GM18511 (cell line): ENCODE results near the gene TMEM201.

Experiments
- ATAC-seq: cut with Tn5 transposase; IDR thresholded peaks from one replicate; pipeline ENCODE4 v1.9.1; 2021; ENCODE audit warnings: mild to moderate bottlenecking, moderate library complexity; ENCODE audit not compliant: unreplicated experiment

TMEM201 gene

GRCh38 chr1:9598316-9598700 lies 9.6 kb downstream of the TMEM201 start:
- no peak for ATAC-seq

GRCh38 chr1:9599741-9600140 lies 11.0 kb downstream of the TMEM201 start:
- ATAC-seq = no peak

GRCh38 chr1:9600861-9601834 lies 12.4 kb downstream of the TMEM201 start:
- no peak for ATAC-seq

GRCh38 chr1:9601942-9602793 lies 13.5 kb downstream of the TMEM201 start:
- no peak for ATAC-seq

DNA sequence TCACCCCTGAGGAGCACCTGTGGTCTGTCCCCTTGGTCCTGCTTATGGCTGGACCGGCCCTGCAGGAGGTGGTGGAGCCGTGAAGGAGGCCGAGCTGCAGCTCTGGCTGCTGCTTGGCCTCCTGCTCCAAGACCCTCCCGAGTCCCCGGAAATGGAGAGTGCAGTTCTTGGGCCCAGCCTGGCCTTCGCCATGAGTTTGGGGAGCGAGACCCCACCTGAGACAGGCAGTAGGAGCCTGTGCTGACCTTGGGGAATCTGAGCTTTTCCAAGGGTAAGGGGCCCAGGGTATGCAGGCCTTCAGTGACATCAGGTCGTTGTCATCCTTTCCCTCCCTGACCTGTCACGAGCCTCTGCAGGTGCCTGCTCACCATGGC lies 14.1 kb downstream of the TMEM201 start:
- ATAC-seq = no peak

DNA sequence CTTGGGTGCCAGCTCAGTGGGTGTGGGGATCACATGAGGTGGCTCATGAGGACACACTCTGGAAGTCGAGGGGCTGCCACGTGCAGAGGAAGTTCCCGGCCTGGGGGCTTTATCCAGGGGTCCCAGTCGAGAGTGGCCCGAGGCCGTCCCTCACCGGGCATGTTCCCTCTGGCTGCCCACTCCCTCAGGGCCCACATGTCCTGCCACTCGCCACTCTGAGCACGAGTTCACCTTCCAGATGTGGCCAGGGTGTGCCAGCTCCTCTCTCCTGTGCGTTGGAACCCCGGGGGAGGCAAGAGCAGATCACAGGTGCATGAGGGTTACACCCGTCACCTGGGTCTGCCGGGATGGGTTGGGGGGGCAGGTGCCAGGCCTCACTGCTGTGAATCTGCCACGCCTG lies 14.6 kb downstream of the TMEM201 start:
- no peak for ATAC-seq

GRCh38 chr1:9603766-9604753 lies 15.3 kb downstream of the TMEM201 start:
- ATAC-seq = no peak

DNA sequence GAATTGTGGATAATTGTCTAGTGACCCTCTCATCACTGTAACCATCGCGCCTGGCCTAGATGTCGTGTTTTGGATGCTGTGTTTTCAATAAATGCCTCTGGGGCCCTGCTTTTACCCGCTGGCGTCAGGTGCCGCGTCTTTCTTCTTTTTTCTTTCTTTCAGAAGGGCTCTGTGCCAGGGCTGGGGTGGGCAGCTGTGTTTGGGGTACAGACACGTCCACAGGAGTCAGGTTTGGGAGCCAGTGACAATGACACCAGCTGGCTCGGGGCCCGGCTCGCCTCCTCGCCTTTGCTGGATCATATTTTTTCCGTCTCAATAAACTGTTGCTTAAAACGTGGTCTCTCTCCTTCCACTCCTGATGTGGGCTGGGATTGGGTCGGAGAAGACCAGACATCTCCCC lies 16.1 kb downstream of the TMEM201 start:
- no peak for ATAC-seq

DNA sequence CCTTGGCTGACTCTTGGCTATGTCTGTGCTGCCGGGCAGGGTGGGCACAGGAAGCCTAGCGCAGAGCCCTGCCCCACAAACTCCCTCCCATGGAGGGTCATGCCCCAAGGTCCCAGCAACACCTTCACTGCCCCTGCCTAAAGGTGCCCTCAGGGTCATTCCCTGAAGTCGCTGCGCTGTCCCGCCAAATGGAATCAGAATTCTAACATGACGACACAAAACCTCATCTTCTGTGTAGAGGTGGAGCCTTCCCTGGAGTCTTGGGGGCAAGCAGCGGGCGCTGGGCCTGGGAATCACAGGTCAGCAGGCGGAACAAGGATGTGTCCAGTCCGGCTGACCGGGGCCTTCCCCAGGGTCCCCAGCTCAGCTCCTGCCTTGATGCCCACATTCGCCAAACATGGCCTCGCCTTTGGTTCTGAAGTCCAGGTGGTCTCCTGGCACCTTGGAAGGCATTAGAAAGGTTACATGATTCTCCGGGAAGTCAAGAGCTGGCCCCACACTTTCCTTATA lies 17.3 kb downstream of the TMEM201 start:
- no peak for ATAC-seq

DNA sequence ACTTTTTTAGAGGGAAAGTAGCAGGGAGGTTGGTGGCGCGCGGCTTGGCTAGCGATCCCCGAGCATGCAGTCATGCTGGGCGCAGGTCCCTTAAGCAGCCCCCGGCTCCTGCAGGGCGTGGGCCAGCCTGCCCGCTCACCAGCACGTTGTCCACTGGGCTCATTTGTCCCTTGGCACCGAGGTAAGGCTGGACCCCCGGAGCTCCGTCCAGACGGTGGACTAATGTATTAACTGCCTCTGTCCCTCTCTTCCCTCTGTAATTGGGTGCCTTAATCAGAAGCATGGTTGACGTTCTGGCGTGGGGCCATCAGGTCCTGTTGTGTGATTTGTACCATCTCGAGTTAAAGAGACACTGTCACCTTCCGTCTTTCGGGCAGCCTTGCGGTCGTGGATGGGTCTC lies 17.7 kb downstream of the TMEM201 start:
- no peak for ATAC-seq

GRCh38 chr1:9606948-9607347 lies 18.2 kb downstream of the TMEM201 start:
- no peak for ATAC-seq

- ATAC-seq = no peak
Observed at GRCh38 chr1:9607352-9607751, 18.6 kb downstream of the TMEM201 start.

DNA sequence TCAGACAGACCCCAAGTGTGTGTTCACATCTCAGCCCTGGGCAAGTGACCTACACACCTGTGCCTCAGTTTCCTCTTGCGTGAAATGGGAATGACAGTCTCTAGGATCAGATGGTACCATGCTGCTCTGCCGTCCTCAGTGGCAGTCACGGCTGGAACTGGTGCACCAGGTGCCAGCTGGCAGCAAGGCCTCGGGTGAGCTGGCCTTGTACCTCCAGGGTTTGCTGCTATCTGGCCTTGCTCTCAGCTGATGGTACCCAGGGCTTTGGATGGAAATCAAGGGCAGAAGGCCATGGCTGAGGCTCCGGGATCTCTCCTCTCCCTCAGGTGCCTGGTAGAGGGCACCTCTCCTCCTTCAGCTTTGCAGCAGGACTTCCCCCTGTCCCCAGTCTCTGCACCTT lies 21.3 kb downstream of the TMEM201 start:
- no peak for ATAC-seq

DNA sequence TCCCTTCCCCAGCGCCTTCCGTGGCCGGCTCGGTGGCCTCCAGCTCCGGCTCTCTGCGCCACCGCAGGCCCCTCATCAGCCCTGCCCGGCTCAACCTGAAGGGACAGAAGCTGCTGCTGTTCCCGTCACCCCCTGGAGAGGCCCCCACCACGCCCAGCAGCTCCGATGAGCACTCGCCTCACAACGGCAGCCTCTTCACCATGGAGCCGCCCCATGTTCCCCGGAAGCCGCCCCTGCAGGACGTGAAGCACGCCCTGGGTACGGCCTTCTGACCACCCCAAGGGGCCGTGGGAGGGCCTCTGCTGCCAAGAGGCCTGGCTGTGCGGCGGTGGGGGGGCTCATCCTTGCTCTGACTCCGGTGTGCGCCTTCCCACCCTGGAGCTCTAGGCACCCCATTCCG lies 21.8 kb downstream of the TMEM201 start:
- ATAC-seq = no peak

DNA sequence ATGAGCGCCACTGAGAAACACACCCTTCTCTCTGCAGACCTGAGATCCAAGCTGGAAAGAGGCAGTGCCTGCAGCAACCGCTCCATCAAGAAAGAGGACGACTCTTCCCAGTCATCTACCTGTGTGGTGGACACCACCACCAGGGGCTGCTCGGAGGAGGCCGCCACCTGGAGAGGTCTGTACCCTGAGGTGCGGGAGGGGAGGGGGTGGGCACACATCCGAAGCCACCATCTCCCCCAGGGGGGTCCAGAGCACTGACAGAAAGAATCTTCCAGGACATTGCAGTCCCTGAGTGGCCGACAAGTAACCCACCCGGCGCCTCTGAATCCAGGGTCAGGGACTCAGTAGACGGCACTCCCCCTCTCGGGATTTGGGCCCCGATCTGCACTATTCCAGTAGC lies 23.0 kb downstream of the TMEM201 start:
- no peak for ATAC-seq

GRCh38 chr1:9612162-9612845 lies 23.6 kb downstream of the TMEM201 start:
- ATAC-seq = no peak

DNA sequence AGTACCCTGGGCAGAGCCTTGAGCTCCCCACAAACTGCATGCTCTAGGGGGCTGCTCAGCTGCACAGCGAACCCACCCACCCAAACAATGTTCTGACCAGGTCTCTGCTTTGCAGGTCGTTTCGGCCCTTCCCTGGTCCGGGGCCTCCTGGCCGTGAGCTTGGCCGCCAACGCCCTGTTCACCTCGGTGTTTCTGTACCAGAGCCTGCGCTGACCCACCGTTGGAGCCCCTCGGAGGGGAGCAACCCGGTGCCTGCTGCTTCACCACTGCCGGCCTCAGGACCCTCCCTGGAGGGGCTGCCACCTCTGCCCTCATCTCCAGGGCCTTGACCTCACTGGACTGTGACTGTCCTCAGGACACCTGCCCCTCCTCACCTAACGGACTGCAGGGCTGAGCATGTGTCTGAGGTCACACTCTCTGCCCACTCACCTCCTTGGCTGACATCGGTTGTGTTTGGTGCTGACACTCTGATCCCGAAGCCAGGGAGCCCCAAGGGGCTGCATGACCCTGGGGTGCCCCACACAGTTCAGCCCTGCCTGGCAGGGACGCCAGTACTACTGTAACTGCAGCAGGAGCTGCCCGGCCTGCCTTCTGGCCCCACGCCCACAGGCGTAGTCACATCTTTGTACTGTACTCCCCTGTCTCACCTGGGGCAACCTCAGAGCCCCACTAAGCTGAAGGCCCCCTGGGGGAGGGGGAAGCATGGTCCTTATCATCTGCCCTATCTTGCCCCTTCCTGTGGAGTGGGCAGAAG lies 24.3 kb downstream of the TMEM201 start:
- ATAC-seq = no peak

DNA sequence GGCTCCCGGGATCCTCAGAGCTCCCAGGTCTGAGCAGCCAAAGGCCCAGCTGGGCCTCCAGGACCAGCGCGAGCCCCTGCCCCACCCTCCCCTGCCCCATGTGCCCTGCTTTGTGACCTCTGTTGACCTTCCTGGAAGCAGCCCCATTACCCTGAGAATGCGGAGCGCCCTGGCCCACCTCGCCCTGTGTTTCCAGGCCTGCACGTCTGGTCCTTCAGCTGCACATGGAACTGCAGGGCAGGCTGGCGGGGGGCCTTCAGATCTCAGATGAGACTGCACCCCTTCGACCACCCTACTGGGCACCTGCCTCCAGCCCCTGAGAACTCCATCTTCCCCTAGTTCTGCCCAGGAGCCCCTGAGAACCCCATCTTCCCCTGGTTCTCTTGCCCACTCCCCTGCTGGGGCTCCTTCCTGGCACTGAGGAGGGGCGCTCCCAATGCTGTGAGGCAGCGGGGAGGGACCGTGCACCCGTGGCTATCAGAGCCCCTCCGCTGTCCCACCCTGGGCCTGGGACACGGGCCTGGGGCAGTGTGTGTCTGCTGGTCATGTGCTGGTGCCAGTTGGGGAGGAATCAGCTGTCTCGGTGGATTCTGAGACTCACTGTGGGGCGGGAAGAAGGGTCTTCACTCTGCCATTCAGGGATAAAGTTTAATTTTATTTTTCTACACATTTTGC lies 25.1 kb downstream of the TMEM201 start:
- no peak for ATAC-seq
